ENCODE data around the gene PSMC1. TPM values are rescaled to one million over a fixed set of nuclear protein-coding genes. Genes with fewer than 3 reads are reported as not detected.

Gene PSMC1
- total and polyA plus RNA-seq, 2 of the 4 experiments (the other 2 are of a cell fraction), result 181 to 194 TPM

DNA sequence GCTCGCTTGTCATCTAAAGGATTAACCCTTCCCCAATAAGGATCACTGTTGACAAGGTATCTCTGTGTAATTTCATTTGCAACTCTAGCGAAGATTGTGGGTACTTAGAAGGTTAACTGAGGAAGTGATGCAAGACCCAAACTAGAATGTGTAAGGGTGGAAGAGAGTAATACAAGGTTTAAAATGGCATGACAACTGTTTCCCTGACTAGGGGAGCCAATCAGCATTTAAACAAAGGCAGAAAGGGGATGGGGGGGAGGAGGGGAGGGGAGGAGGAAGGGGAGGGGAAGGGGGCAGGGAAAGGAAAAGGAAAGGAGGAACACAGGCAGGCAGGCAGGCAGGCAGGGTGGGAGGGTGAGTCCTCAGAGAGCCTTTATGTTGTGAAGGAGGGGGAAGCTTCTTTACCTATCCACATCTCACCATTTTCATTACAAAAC lies 44.3 kb downstream of the PSMC1 start:
- no peak for TF ChIP-seq RAD21 (IDR thresholded peaks at IDR 0.05; ENCODE audit: low read length)
- no peak for TF ChIP-seq BHLHE40 (IDR thresholded peaks at IDR 0.05; ENCODE audit: low read depth, low read length)
- TF ChIP-seq POLR2A (IDR thresholded peaks at IDR 0.05; ENCODE audit: low read depth, low read length), result no peak
- peak; percentile 74 for TF ChIP-seq CEBPB (IDR thresholded peaks at IDR 0.05; ENCODE audit: low read depth, low read length)
- H2BK120ac ChIP-seq (ENCODE audit: low read depth, low read length), result peak overlapping the region; percentile 51; the same call in 1 of the 2 replicates
- no peak overlapping the region; the same call in 1 of the 2 replicates for H2BK20ac ChIP-seq (ENCODE audit: low read depth, low read length)
- H3K27me3 ChIP-seq (ENCODE audit: control insufficient read depth, insufficient read depth, low read length), result no peaks in the 10 kb centered on the region
- no peaks in the 10 kb centered on the region for H3K9me3 ChIP-seq (ENCODE audit: control insufficient read depth, insufficient read depth, low read length)
- H2BK5ac ChIP-seq (ENCODE audit: low read depth, low read length, poor library complexity, severe bottlenecking), result no peak overlapping the region
- H4K8ac ChIP-seq (ENCODE audit: low read depth in 2 of 2, low read length in 2 of 2), result peak overlapping the region in 1 of 2 experiments; percentile 40; a peak in 1 of 4 replicates
- intact Hi-C loops (cut with micrococcal nuclease), result loop anchor here (1.0 to 10.0 kb wide), 8 partner anchors 82 to 874 kb away; partner anchors contain the start of gene TTC7B
- ATAC-seq (ENCODE audit: low read depth), result no peak
- no peak overlapping the region for H3K56ac ChIP-seq (ENCODE audit: extremely low read depth, insufficient read depth, low read length)
- in situ Hi-C loops (cut with MboI; ENCODE audit: low sequenced_read_pairs), result loop anchor here (5.0 kb wide), 1 partner anchor 397 kb away; no protein-coding TSS in a partner anchor
- no peak overlapping the region for H3K23ac ChIP-seq (ENCODE audit: low read depth, low read length)
- peaks cover 3% of the 10 kb centered on the region; the same call in 1 of the 2 replicates for H3K4me1 ChIP-seq (ENCODE audit: control insufficient read depth, insufficient read depth, low read length)
- H3K14ac ChIP-seq (replicated peaks; ENCODE audit: low read depth, low read length), result no peak overlapping the region
- BruUV-seq (replicated peaks), result no TSS peak
- H2AFZ ChIP-seq (replicated peaks; ENCODE audit: low read length, poor library complexity), result no peak overlapping the region
- H3K9me1 ChIP-seq (ENCODE audit: insufficient read depth, low read length), result no peaks in the 10 kb centered on the region
- no peak overlapping the region for H2AK9ac ChIP-seq (replicated peaks; ENCODE audit: low read depth, low read length, poor library complexity)
- no peaks in the 10 kb centered on the region for H4K20me1 ChIP-seq (ENCODE audit: insufficient read depth, low read length)
- no peak overlapping the region for H4K91ac ChIP-seq (ENCODE audit: insufficient read depth, low read depth, low read length)
- dilution Hi-C loops (cut with HindIII; ENCODE audit: low sequenced_read_pairs, unreplicated experiment), result no loop called here
- H2AK5ac ChIP-seq (ENCODE audit: low read depth, low read length), result no peak overlapping the region
- no peak overlapping the region for H3K4me3 ChIP-seq (ENCODE audit: insufficient read depth, low read depth, low read length)
- H2BK15ac ChIP-seq (ENCODE audit: low read depth, low read length), result no peak overlapping the region
- ChIA-PET CTCF (interaction anchor here (0.5 to 1.9 kb wide), 5 partner anchors 19 to 602 kb away, joined by 3 to 10 read pairs (median 7); no protein-coding TSS in a partner anchor), POLR2A (ENCODE audit: unreplicated experiment) (no interaction called here)
- DNase-seq, result peak; percentile 24
- H4K5ac ChIP-seq (ENCODE audit: low read depth, low read length), result no peak overlapping the region
- H3K27ac ChIP-seq (ENCODE audit: insufficient read depth, low read length), result no peak overlapping the region
- WGBS, 2 experiments (ENCODE audit: extremely low coverage in 2 of 2, insufficient read length in 1 of 2), result no CpG with 5 or more reads among the region's 2 CpGs
- H3K79me1 ChIP-seq (ENCODE audit: low read depth in 1 of 2, low read length in 2 of 2), result no peaks in the 10 kb centered on the region; a peak in 2 of 4 replicates
- no peak overlapping the region for H3K18ac ChIP-seq (ENCODE audit: low read depth, low read length)
- peaks cover 9% of the 10 kb centered on the region for H3K36me3 ChIP-seq (ENCODE audit: control insufficient read depth, insufficient read depth, low read length)
- H3K9ac ChIP-seq (ENCODE audit: low read depth, low read length), result no peak overlapping the region
- H3K4me2 ChIP-seq (ENCODE audit: low read depth, low read length), result no peak overlapping the region
- no peak overlapping the region for H3K4ac ChIP-seq (ENCODE audit: low read depth, low read length)

Measured in IMR-90 (cell line).